ENCODE data around the gene LORICRIN. TPM values are rescaled to one million over a fixed set of nuclear protein-coding genes. Genes with fewer than 3 reads are reported as not detected.

The LORICRIN gene
- total and polyA plus RNA-seq, 9 of the 15 experiments (the other 6 are each of a cell fraction or from before 2014, with no cell fraction given) = not detected

DNA sequence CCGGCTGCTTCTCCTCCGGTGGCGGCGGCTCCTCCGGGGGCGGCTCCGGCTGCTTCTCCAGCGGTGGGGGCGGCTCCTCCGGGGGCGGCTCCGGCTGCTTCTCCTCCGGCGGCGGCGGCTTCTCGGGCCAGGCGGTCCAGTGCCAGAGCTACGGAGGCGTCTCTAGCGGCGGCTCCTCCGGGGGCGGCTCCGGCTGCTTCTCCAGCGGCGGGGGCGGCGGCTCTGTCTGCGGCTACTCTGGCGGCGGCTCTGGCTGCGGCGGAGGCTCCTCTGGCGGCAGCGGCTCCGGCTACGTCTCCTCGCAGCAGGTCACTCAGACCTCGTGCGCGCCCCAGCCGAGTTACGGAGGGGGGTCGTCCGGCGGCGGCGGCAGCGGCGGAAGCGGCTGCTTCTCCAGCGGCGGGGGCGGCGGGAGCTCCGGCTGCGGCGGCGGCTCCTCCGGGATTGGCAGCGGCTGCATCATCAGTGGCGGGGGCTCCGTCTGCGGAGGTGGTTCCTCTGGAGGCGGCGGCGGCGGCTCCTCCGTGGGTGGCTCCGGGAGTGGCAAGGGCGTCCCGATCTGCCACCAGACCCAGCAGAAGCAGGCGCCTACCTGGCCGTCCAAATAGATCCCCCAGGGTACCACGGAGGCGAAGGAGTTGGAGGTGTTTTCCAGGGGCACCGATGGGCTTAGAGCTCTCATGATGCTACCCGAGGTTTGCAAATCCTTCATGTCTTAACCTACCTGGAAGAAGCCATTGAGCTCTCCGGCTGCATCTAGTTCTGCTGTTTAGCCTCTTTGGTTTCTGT, 2.0 kb downstream of the LORICRIN start (continued):
- TF ChIP-seq, protein P1, sequence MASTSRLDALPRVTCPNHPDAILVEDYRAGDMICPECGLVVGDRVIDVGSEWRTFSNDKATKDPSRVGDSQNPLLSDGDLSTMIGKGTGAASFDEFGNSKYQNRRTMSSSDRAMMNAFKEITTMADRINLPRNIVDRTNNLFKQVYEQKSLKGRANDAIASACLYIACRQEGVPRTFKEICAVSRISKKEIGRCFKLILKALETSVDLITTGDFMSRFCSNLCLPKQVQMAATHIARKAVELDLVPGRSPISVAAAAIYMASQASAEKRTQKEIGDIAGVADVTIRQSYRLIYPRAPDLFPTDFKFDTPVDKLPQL (IDR thresholded peaks at IDR 0.05; ENCODE audit: extremely low read depth, insufficient read length) = no peak
- TF ChIP-seq ZKSCAN8 (CRISPR knock-in tag; IDR thresholded peaks at IDR 0.05) = no peak
- no peak for TF ChIP-seq ZNF217 (CRISPR knock-in tag; IDR thresholded peaks at IDR 0.05)
- TF ChIP-seq EWSR1 (IDR thresholded peaks at IDR 0.05; ENCODE audit: borderline replicate concordance, low read depth, partially characterized antibody) = no peak
- no peak for TF ChIP-seq SREBF2 (CRISPR knock-in tag; IDR thresholded peaks at IDR 0.05)
- no peak for TF ChIP-seq RBM34 (IDR thresholded peaks at IDR 0.05; ENCODE audit: borderline replicate concordance, insufficient read depth, low read length)
- no peak for TF ChIP-seq GMEB1 (CRISPR knock-in tag; IDR thresholded peaks at IDR 0.05)
- TF ChIP-seq ZBTB17 (CRISPR knock-in tag; IDR thresholded peaks at IDR 0.05) = no peak
- TF ChIP-seq ETV1 (tag; conservative IDR thresholded peaks at IDR 0.05; ENCODE audit: low read depth) = no peak
- TF ChIP-seq CBX5 (IDR thresholded peaks at IDR 0.05; ENCODE audit: borderline replicate concordance, low read depth) = no peak
- TF ChIP-seq TBP (optimal IDR thresholded peaks at IDR 0.05; ENCODE audit: low read depth, low read length) = no peak
